ENCODE results near the gene MAP2K5.

GRCh38 chr15:67746022-67746421, 203.5 kb downstream of the MAP2K5 start:
- no peak for TF ChIP-seq POLR2A (IDR thresholded peaks at IDR 0.05; ENCODE audit: low read length)
- no peak for TF ChIP-seq RFX5 (IDR thresholded peaks at IDR 0.05)
- TF ChIP-seq USF2 (IDR thresholded peaks at IDR 0.05) = no peak
- no peak for TF ChIP-seq RCOR1 (IDR thresholded peaks at IDR 0.05; ENCODE audit: low read depth, low read length)
- no peak for TF ChIP-seq CTCF (IDR thresholded peaks at IDR 0.05)
- no peak for TF ChIP-seq PHF8 (IDR thresholded peaks at IDR 0.05; ENCODE audit: borderline replicate concordance, low read depth)
- TF ChIP-seq SMC3 (IDR thresholded peaks at IDR 0.05) = no peak
- TF ChIP-seq BHLHE40 (IDR thresholded peaks at IDR 0.05; ENCODE audit: low read depth, low read length) = no peak
- TF ChIP-seq EP300 (IDR thresholded peaks at IDR 0.05) = no peak
- no peak for TF ChIP-seq RAD21 (conservative IDR thresholded peaks at IDR 0.05 in 1 of 2, IDR thresholded peaks at IDR 0.05 in 1 of 2)
- no peak for TF ChIP-seq CEBPB (IDR thresholded peaks at IDR 0.05)
- TF ChIP-seq KDM5A (IDR thresholded peaks at IDR 0.05) = no peak
- TF ChIP-seq MAX (IDR thresholded peaks at IDR 0.05) = no peak
- TF ChIP-seq ELK1 (IDR thresholded peaks at IDR 0.05; ENCODE audit: low read depth, low read length) = no peak
